HEK293 (cell line): ENCODE results near the gene PHC3.

Experiments used
- PRDM6 ChIP-seq: fragments of 450-650 bp; formaldehyde crosslinking; IDR thresholded peaks from 2 replicates; pipeline ENCODE4 v1.5.1; 2017; ENCODE audit warnings: missing biosample characterization, missing genetic modification characterization
- ZEB2 ChIP-seq: fragments of 450-650 bp; formaldehyde crosslinking; IDR thresholded peaks from 2 replicates; pipeline ENCODE4 v1.5.1; 2016; ENCODE audit warnings: missing biosample characterization, missing genetic modification characterization
- ZNF138 ChIP-seq: fragments of 450-650 bp; formaldehyde crosslinking; IDR thresholded peaks from 2 replicates; pipeline ENCODE4 v1.5.1; 2016; ENCODE audit warnings: missing biosample characterization, missing genetic modification characterization, borderline replicate concordance
- ZNF449 ChIP-seq: fragments of 450-650 bp; formaldehyde crosslinking; IDR thresholded peaks from 2 replicates; pipeline ENCODE4 v1.5.1; 2017; ENCODE audit warnings: missing biosample characterization, mild to moderate bottlenecking, missing genetic modification characterization, moderate library complexity
- ZNF776 ChIP-seq: fragments of 450-650 bp; formaldehyde crosslinking; IDR thresholded peaks from 2 replicates; pipeline ENCODE4 v1.5.0; 2017; ENCODE audit warnings: missing biosample characterization, missing genetic modification characterization, borderline replicate concordance
- ZNF785 ChIP-seq: fragments of 450-650 bp; formaldehyde crosslinking; IDR thresholded peaks from 2 replicates; pipeline ENCODE4 v1.5.1; 2016; ENCODE audit warnings: missing biosample characterization, missing genetic modification characterization

GRCh38 chr3:170151536-170151935 is 30.0 kb downstream of the PHC3 start:
- no peak for TF ChIP-seq PRDM6
- TF ChIP-seq ZNF449 (tag by site-specific recombination) = no peak
- no peak for TF ChIP-seq ZNF785 (tag by site-specific recombination)
- no peak for TF ChIP-seq ZNF138 (tag by site-specific recombination)
- TF ChIP-seq ZNF776 (tag by site-specific recombination) = no peak
- no peak for TF ChIP-seq ZEB2 (tag by site-specific recombination)
